Measurements from ENCODE around the gene TSC22D4.
"Not testable (repeated sequence)": the region's sequence is repeated elsewhere in the genome, so short reads cannot be mapped to it uniquely, and the experiment has no call there.

The TSC22D4 gene

DNA sequence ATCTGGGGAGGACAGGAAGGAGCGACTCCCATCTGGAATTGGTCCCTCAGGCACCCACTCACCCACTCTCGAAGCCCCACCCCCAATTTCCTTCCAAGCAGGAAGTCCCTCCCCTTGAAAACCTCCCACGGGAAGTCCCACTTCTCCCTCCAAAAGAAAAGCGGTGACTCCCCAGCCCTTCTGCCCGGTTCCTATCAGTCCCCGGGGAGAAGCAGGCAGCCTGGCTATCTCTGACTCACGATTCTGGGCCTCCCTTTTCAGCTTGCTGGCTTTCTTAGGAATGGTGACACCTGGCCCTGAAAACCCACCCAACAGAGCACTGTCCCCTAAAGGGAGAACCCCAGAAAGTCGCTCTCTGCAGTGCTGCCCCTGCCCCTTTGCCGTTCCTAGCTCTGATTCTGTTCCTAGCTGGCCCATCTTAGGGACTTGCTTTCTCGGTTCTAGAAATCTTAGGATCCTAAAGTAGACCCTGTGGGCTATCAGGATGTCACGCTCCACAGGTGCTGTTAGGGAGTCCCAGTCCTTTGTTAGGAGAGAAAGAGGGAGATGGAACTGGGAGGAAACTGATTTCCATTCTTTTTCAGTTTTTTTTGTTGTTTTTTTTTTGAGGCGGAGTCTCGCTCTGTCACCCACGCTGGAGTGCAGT lies 6.0 kb downstream of the TSC22D4 start:
- DNase-seq (ENCODE audit: low read depth, low spot score): no peak

DNA sequence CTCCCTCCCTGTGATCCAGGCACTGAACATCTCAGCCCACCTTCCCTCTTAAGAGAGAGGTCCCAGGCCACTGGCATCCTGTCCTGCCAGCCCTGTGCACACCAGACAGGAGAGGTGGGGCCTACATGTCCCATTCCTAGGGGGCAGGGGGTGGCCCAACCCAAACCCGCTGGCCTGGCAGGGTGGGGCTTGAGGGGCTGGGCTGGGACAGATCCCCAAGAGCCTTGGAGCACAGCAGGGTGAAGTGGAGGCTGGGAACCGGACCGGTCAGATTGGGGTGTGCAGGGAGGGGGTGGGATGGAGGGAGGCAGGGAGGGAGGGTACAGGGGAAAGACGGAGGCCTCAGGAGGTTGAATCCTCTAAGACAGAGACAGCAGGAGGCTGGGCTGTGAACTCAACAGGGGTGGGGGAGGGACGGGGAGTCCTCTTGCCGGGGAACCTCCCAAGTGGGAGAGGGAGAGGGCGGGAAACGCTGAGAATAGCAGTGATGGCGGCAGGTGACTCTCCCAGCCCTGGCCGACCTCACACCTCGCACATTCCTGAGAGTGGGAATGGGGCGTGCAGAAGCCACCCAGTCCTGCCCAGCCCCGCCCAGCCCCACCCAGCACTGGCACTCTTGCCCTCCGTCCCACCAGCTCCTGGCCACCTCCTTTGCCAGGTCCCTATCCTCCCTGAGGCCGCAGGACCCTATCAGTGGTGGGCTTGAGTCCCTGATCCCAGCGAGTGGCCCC lies 6.7 kb downstream of the TSC22D4 start:
- DNase-seq (ENCODE audit: low read depth, low spot score): no peak

DNA sequence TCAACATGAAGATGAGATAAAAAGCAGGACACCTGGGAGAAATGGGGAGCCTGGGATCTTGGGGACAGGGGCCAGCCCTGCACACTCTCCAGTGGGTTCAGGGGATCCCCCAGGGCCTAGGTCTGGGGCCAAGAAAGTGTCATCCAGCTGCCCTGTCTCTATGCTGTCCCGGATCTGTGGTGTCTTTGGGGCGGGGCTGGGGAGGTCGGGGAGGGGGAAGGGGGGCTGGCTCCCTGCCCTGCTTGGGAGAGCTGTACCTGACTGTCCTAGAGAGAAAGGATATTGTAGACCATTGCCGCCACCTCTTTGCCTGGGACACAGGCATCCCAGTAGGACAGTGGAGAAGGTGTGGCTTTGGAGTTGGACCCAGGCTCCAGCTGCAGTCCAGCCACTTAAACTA lies 8.0 kb downstream of the TSC22D4 start:
- DNase-seq (ENCODE audit: low read depth, low spot score): no peak

- no peak for DNase-seq (ENCODE audit: low read depth, low spot score)
These were observed 9.6 kb downstream of the TSC22D4 start for GRCh38 chr7:100469227-100470044.

- no peak for DNase-seq (ENCODE audit: low read depth, low spot score)
These were observed 11.2 kb downstream of the TSC22D4 start for GRCh38 chr7:100467638-100468373.

- no peak for DNase-seq (ENCODE audit: low read depth, low spot score)
These were observed 12.1 kb downstream of the TSC22D4 start for GRCh38 chr7:100466653-100467605.

- no peak for DNase-seq (ENCODE audit: low read depth, low spot score)
These were observed 13.2 kb downstream of the TSC22D4 start for GRCh38 chr7:100465702-100466311.

- DNase-seq (ENCODE audit: low read depth, low spot score): no peak
These were observed 13.7 kb downstream of the TSC22D4 start for GRCh38 chr7:100465299-100465698.

- no peak for DNase-seq (ENCODE audit: low read depth, low spot score)
These were observed 14.2 kb downstream of the TSC22D4 start for GRCh38 chr7:100464791-100465190.

DNA sequence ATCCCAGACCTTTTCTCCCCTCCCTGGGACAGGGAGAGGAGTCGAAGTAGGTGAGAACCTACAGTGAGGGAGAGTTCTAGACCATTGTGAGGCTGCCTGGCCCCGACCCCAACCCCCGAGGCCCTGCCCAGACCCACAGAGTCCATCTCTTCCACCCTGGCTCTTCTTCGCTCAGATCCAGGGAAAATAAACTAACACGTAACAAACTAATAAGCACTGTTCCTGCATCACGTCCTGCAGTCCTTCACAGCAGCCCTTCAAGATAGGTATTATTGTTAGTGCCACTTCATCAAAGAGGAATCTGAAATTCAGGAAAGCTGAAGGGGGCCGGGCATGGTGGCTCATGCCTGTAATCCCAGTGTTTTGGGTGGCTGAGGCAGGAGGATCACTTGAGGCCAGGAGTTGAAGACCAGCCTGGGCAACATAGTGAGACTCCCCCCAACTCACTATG lies 14.8 kb downstream of the TSC22D4 start, which contains the start of gene SPACDR:
SPACDR (minus strand) TSS at position 51 of the 451 bp plus-strand sequence. CDS start 235 bp downstream, outside the sequence.
- no peak for DNase-seq (ENCODE audit: low read depth, low spot score)

- DNase-seq (ENCODE audit: low read depth, low spot score): no peak
These were observed 22.0 kb downstream of the TSC22D4 start for GRCh38 chr7:100457033-100457432.

DNA sequence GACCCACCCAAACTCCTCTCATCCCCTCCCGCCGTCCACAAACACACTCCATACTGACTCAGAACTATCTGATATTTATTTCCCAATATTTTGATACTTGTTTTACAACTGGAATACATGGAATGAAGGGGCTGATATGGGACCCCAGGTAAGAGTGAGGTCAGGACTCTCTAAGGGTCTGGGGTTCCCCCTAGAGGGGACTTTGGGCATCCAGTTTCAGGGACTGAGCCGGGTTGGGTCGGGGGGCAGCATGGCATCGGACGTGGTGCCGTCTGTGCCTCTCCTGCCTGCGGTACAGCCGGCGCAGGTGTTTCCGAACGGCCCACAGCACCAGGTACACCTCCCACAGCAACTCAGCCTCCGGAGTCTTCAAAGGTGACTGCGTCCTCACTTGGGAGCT lies 22.5 kb downstream of the TSC22D4 start:
- DNase-seq (ENCODE audit: low read depth, low spot score): no peak

- no peak for DNase-seq (ENCODE audit: low read depth, low spot score)
These were observed 23.8 kb downstream of the TSC22D4 start for GRCh38 chr7:100455206-100455605.

GRCh38 chr7:100453854-100454253 lies 25.2 kb downstream of the TSC22D4 start:
- not testable (repeated sequence) for DNase-seq (ENCODE audit: low read depth, low spot score)

DNA sequence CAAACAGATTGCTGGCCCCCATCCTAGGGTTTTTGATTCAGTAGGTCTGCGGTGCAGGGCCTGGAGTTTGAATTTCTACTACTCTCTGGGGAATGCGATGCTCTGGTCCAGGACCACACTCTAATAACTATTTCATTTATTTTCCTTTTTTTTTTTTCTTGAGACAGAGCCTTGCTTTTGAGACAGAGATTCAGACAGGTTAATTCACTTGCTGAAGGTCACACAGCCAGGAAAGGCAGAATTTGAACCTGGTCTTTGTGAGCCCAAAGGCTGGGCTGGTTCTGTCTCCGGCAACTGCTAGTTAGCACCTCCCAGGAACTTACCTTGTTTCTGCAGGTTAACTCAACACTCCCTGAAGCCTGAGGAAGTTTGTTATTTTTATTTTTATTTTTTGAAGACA lies 26.5 kb downstream of the TSC22D4 start:
- no peak for DNase-seq (ENCODE audit: low read depth, low spot score)

DNA sequence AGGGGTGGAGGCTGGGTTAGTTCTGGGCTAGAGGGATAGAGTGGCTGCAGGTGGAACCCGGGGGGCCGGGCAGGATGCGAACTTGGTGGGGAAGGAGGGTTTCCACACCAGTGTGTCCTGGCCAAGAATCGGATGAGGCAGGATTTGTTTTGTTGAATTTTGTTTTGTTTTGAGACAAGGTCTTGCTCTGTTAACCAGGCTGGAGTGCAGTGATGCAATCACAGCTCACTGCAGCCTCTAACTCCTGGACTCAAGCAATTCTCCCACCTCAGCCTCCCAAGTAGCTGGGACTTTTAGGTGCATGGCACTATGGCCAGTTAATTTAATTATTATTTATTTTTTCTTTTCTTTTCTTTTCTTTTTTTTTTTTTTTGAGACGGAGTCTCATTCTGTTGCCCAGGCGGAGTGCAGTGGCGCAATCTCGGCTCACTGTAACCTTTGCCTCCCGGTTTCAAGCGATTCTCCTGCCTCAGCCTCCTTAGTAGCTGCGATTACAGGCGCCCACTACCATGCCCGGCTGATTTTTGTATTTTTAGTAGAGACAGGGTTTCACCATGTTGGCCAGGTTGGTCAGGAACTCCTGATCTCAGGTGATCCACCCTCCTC lies 29.7 kb downstream of the TSC22D4 start:
- DNase-seq (ENCODE audit: low read depth, low spot score): no peak

GRCh38 chr7:100447363-100447762 lies 31.7 kb downstream of the TSC22D4 start:
- DNase-seq (ENCODE audit: low read depth, low spot score): not testable (repeated sequence)

GRCh38 chr7:100446040-100446439 lies 33.0 kb downstream of the TSC22D4 start:
- no peak for DNase-seq (ENCODE audit: low read depth, low spot score)

Data from brain pericyte (primary cell).